C4-2B (cell line): ENCODE measurements around the gene LYRM4.

Experiments used
- ZFX ChIP-seq: fragments of 450-650 bp; IDR thresholded peaks from 2 replicates; pipeline ENCODE4 v1.6.1; 2017
- TF ChIP-seq, protein P1 (sequence below): fragments of 450-650 bp; conservative IDR thresholded peaks from 2 replicates; pipeline ENCODE4 v1.5.1; 2017; ENCODE audit warnings: mild to moderate bottlenecking

GRCh38 chr6:5307058-5307457 lies 46.3 kb upstream of the LYRM4 start:
- TF ChIP-seq, protein P1, sequence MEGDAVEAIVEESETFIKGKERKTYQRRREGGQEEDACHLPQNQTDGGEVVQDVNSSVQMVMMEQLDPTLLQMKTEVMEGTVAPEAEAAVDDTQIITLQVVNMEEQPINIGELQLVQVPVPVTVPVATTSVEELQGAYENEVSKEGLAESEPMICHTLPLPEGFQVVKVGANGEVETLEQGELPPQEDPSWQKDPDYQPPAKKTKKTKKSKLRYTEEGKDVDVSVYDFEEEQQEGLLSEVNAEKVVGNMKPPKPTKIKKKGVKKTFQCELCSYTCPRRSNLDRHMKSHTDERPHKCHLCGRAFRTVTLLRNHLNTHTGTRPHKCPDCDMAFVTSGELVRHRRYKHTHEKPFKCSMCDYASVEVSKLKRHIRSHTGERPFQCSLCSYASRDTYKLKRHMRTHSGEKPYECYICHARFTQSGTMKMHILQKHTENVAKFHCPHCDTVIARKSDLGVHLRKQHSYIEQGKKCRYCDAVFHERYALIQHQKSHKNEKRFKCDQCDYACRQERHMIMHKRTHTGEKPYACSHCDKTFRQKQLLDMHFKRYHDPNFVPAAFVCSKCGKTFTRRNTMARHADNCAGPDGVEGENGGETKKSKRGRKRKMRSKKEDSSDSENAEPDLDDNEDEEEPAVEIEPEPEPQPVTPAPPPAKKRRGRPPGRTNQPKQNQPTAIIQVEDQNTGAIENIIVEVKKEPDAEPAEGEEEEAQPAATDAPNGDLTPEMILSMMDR, result no peak
- TF ChIP-seq ZFX, result no peak
